Smooth muscle cell (in vitro differentiated cells): ENCODE data around the gene C8B. TPM values are rescaled to one million over a fixed set of nuclear protein-coding genes. Genes with fewer than 3 reads are reported as not detected.

ENCODE experiments used
- DNase-seq: peaks from one replicate; lab custom pipeline; 2025; ENCODE audit not compliant: unreplicated experiment; lab: John Stamatoyannopoulos, UW
- H2AFZ ChIP-seq: fragments of 200-600 bp; sonication (generic); 2 replicates; pipeline ENCODE4 v1.6.0; 2016; ENCODE audit warnings: antibody characterized with exemption, low read depth, mild to moderate bottlenecking
- H3F3A ChIP-seq: fragments of 200-600 bp; sonication (generic); 2 replicates; pipeline ENCODE4 v1.6.0; 2017; ENCODE audit warnings: antibody characterized with exemption, low read depth
- H3K27ac ChIP-seq: fragments of 200-600 bp; sonication (generic); 2 replicates; pipeline ENCODE4 v1.5.1; 2016; ENCODE audit warnings: low read depth, mild to moderate bottlenecking
- H3K27me3 ChIP-seq: fragments of 200-600 bp; sonication (generic); 2 replicates; pipeline ENCODE4 v1.6.1; 2016; ENCODE audit warnings: low read depth, mild to moderate bottlenecking
- H3K36me3 ChIP-seq: fragments of 200-600 bp; sonication (generic); 2 replicates; pipeline ENCODE4 v1.5.1; 2016; ENCODE audit warnings: low read depth
- H3K4me1 ChIP-seq: fragments of 200-600 bp; sonication (generic); 2 replicates; pipeline ENCODE4 v1.5.1; 2016; ENCODE audit warnings: low read depth
- H3K4me2 ChIP-seq: fragments of 200-600 bp; sonication (generic); 2 replicates; pipeline ENCODE4 v1.6.0; 2016; ENCODE audit warnings: mild to moderate bottlenecking
- H3K4me3 ChIP-seq: fragments of 200-600 bp; sonication (generic); 2 replicates; pipeline ENCODE4 v1.5.1; 2016; ENCODE audit warnings: mild to moderate bottlenecking
- H3K79me2 ChIP-seq: fragments of 200-600 bp; sonication (generic); 2 replicates; pipeline ENCODE4 v1.6.0; 2016; ENCODE audit warnings: low read depth, mild to moderate bottlenecking
- H3K9ac ChIP-seq: fragments of 200-600 bp; sonication (generic); 2 replicates; pipeline ENCODE4 v1.6.0; 2016; ENCODE audit warnings: low read depth
- H3K9me3 ChIP-seq: fragments of 200-600 bp; sonication (generic); replicated peaks from 2 replicates; pipeline ENCODE4 v1.5.1; 2016; ENCODE audit warnings: low read depth
- H4K20me1 ChIP-seq: fragments of 200-600 bp; sonication (generic); 2 replicates; pipeline ENCODE4 v1.6.0; 2016; ENCODE audit warnings: low read depth
- CTCF ChIP-seq: fragments of 200-600 bp; sonication (generic); IDR thresholded peaks from 2 replicates; pipeline ENCODE4 v1.5.1; 2017; ENCODE audit warnings: borderline replicate concordance, mild to moderate bottlenecking, antibody characterized with exemption; ENCODE audit not compliant: insufficient read depth, poor library complexity, severe bottlenecking
- WGBS: methylation state at CpG from one replicate; pipeline ENCODE4 v1.1.7; 2016; ENCODE audit warnings: low lambda C conversion rate; 5-methylcytosine and 5-hydroxymethylcytosine counted together
- polyA plus RNA-seq: library from polyadenylated mRNA; unstranded; fragments of >200 nt; fragmentation: Nextera tagmentation; extraction: Ambion mirVana; gene quantifications from 2 replicates; pipeline ENCODE4 v1.2.1, GENCODE V29; 2016
- total RNA-seq: library from RNA; depleted of rRNA; stranded (reverse); fragments of >200 nt; gene quantifications from 2 replicates; pipeline ENCODE4 v1.2.3, GENCODE V29; 2014

Gene C8B
- total and polyA plus RNA-seq, 2 experiments from 2014 or later, result 0.09 TPM; not detected in 1

- Histone ChIP-seq H3K4me1 (peaks cover 9% of the 10 kb centered on the region), H3K4me3 (no peak overlapping the region), H3F3A (no peaks in the 10 kb centered on the region), H3K9ac (no peak overlapping the region), H3K4me2 (no peak overlapping the region), H3K79me2 (no peaks in the 10 kb centered on the region), H3K27ac (no peak overlapping the region), H4K20me1 (no peaks in the 10 kb centered on the region), H2AFZ (no peak overlapping the region), H3K9me3 (no peaks in the 10 kb centered on the region), H3K36me3 (no peaks in the 10 kb centered on the region), H3K27me3 (no peaks in the 10 kb centered on the region)
- no peak for TF ChIP-seq CTCF
- 83% methylated on average over 2 of the region's 2 CpGs for WGBS
- no peak for DNase-seq
Measured at GRCh38 chr1:56939209-56939608, 26.6 kb downstream of the C8B start.

GRCh38 chr1:56938646-56939045 is 27.2 kb downstream of the C8B start:
- DNase-seq, result no peak
- no peak for TF ChIP-seq CTCF
- Histone ChIP-seq H3K27me3 (no peaks in the 10 kb centered on the region), H3K9me3 (no peaks in the 10 kb centered on the region), H3K4me2 (no peak overlapping the region), H4K20me1 (no peaks in the 10 kb centered on the region), H3K9ac (no peak overlapping the region), H3K36me3 (no peaks in the 10 kb centered on the region), H3K4me1 (peaks cover 9% of the 10 kb centered on the region), H3K4me3 (no peak overlapping the region), H3K79me2 (no peaks in the 10 kb centered on the region), H2AFZ (no peak overlapping the region), H3K27ac (no peak overlapping the region), H3F3A (no peaks in the 10 kb centered on the region)
- WGBS, result 100% methylated on average over 2 of the region's 2 CpGs

- H2AFZ ChIP-seq, result no peak overlapping the region
- no peak overlapping the region for H3K4me3 ChIP-seq
- 6% methylated on average over 1 of the region's 1 CpG for WGBS
- H3K9ac ChIP-seq, result no peak overlapping the region
- H3K9me3 ChIP-seq, result no peaks in the 10 kb centered on the region
- H3F3A ChIP-seq, result no peaks in the 10 kb centered on the region
- H3K36me3 ChIP-seq, result no peaks in the 10 kb centered on the region
- no peak for DNase-seq
- H3K27ac ChIP-seq, result no peak overlapping the region
- H3K79me2 ChIP-seq, result no peaks in the 10 kb centered on the region
- TF ChIP-seq CTCF, result no peak
- peaks cover 16% of the 10 kb centered on the region for H3K4me1 ChIP-seq
- no peaks in the 10 kb centered on the region for H3K27me3 ChIP-seq
- H4K20me1 ChIP-seq, result no peaks in the 10 kb centered on the region
- H3K4me2 ChIP-seq, result no peak overlapping the region
Measured at GRCh38 chr1:56934430-56935060, 31.3 kb downstream of the C8B start.

- no peak overlapping the region for H2AFZ ChIP-seq
- no peaks in the 10 kb centered on the region for H3K9me3 ChIP-seq
- DNase-seq, result no peak
- no peak overlapping the region for H3K4me3 ChIP-seq
- H4K20me1 ChIP-seq, result no peaks in the 10 kb centered on the region
- no peak overlapping the region for H3K9ac ChIP-seq
- TF ChIP-seq CTCF, result no peak
- H3K27me3 ChIP-seq, result no peaks in the 10 kb centered on the region
- H3K79me2 ChIP-seq, result no peaks in the 10 kb centered on the region
- H3K4me1 ChIP-seq, result peaks cover 16% of the 10 kb centered on the region
- no peaks in the 10 kb centered on the region for H3F3A ChIP-seq
- no peaks in the 10 kb centered on the region for H3K36me3 ChIP-seq
- H3K4me2 ChIP-seq, result no peak overlapping the region
- 74% methylated on average over 2 of the region's 2 CpGs for WGBS
- no peak overlapping the region for H3K27ac ChIP-seq
Measured at GRCh38 chr1:56933606-56934005, 32.2 kb downstream of the C8B start.
